Activated T-cell treated with anti-CD3 and anti-CD28 coated beads, Interleukin-2, amount 50 U/mL, for 48 hours (primary cell): ENCODE results near the gene SLC25A14.

Experiments
- DNase-seq, 2 experiments: peaks; one replicate each; pipeline ENCODE4 v3.0.0-alpha.2; 2020

SLC25A14 gene

GRCh38 chrX:130385520-130385919 is 45.8 kb downstream of the SLC25A14 start, which contains the start of gene GPR119:
GPR119 (minus strand) TSS chrX:130385674; CDS start chrX:130385447, 227 bp downstream.
- no peak for DNase-seq

DNA sequence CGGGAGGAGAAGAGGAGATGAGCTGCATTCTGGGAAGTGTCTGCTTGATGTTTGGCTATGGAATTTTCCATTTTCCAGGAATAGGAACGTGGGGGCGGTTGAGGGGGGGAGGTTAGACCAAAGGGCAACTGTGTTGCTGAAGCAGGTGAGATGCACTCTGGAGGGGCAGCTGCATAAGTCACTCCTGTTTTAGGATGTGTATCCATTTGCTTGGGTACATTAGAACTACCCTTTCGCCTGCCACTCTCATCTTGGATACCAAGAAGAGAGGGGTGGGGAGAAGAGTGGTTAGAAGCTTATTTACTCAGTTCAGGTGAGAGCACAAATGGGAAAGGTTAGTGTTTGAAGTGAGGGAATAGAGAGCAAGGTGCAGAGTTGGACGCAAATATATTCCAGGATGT is 46.7 kb downstream of the SLC25A14 start:
- DNase-seq: no peak

DNA sequence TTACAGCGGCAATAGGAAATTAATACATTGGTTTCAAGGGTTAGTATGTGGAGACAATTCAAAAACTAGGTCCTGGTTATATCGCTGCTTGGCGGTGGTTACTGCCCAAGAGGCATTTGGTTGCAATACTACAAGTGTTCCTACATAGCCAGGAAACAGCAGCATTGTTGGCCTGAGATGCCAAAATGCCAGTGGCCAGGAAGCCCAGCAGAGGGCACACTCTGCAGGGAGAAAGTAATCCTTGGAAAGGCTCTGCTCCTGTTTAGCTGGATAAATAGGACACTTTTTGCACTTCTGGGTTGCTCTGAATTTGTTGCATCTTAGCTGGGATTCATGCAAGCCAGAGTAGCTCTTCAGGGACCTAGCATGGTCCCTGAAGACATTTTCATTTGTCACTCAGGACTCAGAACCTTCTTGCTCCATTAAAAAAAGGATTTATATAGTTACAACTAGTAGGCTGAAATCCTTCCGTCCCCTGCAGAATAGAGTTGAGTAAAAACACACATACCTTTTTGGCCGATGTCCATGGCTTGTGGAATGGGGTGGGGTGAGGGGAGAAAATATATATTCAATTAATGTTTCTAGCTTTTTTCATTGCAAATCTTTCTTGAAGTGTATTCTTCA is 53.8 kb downstream of the SLC25A14 start:
- DNase-seq: peak in 1 of 2 experiments; percentile 24

DNA sequence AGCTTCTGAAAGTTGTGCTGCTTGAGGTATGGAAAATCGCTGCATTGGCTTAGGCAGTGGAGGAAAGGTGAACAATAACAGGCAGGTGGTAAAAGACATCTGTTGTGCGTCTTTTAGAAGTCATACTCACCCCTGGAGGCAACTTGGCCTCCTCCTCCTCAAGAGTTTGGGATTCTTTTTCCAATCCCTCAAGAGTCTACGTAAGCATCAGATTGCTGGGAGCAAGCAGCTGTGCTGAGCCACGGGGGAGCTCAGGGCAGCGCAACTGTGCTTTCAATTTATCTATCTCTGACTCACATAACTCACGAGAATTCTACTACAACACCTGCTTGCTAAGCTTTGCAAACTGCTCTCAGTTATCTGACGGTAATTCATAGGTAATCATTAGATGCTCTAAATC is 55.6 kb downstream of the SLC25A14 start:
- no peak for DNase-seq

- DNase-seq: peak; percentile 69 to 77
These were observed 61.9 kb downstream of the SLC25A14 start, which contains the start of gene RBMX2 for GRCh38 chrX:130401415-130402207. RBMX2 (plus strand) TSS chrX:130401987; CDS start chrX:130402033, 46 bp downstream.

GRCh38 chrX:130402208-130402684 is 62.5 kb downstream of the SLC25A14 start:
- DNase-seq: no peak

- DNase-seq: no peak
These were observed 73.7 kb downstream of the SLC25A14 start for GRCh38 chrX:130413415-130413814.

DNA sequence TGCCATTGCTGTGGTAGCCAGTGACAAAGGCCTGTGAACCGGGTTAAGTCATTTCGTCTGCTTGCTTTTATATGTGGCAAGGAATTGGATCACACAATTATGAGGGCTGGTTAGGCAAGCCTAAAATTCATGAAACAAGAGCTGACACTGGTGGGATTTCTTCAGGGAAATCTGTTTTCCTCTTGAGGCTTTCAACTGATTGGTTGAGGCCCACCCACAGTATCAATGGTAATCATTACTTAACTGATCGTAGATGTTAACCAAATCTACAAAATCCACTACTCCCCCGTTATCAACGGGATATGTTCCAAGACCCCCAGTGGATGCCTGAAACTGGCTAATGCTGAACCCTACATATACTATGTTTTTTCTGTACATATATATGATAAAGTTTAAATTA is 75.1 kb downstream of the SLC25A14 start:
- DNase-seq: no peak

DNA sequence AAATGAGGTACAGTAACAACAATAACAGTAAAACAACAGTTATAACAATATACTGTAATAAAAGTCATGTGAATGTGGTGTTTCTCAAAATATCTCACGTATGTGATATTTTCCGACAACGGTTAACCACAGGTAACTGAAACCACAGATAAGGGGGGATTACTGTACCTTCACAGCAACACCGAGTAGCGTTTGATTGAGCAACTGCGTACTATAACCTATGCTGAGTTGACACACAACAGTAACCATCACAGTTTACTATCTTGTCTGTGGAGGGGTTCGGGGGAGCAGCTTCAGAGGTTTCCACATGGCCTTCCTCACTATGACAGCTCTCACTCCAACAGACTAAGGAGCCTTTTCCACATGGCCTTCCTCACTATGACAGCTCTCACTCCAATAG is 75.5 kb downstream of the SLC25A14 start:
- DNase-seq: no peak

DNA sequence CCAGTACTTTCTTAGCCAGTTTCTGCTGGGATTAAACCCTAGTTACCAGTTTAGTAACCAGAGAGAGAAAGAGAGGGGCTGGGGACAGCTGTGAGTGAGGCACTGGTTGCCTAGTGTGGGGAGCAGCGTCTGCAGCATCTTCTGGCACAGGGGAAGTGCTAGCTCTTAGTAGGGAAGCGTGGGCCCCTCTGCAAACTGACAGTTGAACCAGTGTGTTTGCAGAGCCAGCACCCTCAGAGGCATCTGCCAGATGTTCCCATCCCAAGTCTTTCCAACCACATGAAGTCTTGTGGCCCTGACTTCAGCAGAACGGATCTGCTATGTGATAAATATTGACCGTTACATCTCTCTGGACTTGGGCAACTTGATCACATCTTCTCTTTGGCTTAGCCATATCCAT is 77.1 kb downstream of the SLC25A14 start:
- DNase-seq: no peak

GRCh38 chrX:130418066-130418465 is 78.3 kb downstream of the SLC25A14 start:
- no peak for DNase-seq

DNA sequence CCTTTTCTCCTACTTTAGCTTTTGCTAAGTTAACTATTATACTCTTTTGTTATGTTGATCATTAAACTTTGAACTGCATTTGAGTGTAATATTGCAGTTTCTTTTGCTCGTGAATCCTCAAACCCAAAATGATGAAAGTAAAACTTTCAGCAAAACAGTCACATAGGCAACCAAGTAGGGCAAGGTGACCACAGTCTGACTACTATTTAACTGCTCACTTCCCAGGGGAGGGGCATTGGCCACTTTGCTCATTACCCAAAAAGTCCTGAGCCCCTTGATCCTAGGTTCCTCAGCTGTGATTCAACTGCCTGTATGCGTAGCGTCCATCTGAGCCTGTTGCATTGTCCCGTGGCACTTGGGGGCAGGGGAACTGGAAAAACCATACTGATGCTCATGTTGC is 79.0 kb downstream of the SLC25A14 start:
- no peak for DNase-seq

GRCh38 chrX:130419263-130419662 is 79.5 kb downstream of the SLC25A14 start:
- DNase-seq: no peak
